ENCODE measurements around the gene RIC3. TPM values are rescaled to one million over a fixed set of nuclear protein-coding genes. Genes with fewer than 3 reads are reported as not detected.

The RIC3 gene
- total RNA-seq, 1 experiment from 2014 or later = 23.7 TPM

DNA sequence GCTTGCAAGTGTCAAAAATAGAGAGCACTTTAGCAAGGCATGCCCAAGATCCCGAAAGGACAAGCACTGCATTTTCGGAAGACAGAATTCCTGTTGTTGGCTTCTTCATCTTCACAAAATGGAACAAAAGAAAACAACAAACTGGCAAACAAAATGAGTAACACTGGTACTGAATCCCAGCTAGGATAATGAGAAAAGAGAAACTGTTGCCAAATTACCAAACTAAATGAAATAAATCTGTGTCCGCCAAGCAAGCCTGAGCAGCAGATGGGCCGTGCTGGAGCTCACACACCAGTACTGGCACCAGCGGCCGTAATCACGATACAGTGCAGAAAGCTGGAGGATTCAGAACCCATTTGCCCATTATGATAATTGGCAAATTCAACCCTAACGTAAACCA is 57.2 kb downstream of the RIC3 start:
- H4K91ac ChIP-seq (ENCODE audit: insufficient read length, low read depth, low read length) = no peak overlapping the region
- no peak overlapping the region for H3K4me2 ChIP-seq (ENCODE audit: insufficient read depth, insufficient read length, low read length)
- H3K4ac ChIP-seq (ENCODE audit: low read depth, low read length) = no peak overlapping the region
- H2BK120ac ChIP-seq (ENCODE audit: low read depth, low read length, poor library complexity, severe bottlenecking) = no peak overlapping the region
- H2BK20ac ChIP-seq (ENCODE audit: low read depth, low read length, poor library complexity, severe bottlenecking) = no peak overlapping the region
- no peaks in the 10 kb centered on the region for H3K23me2 ChIP-seq (ENCODE audit: insufficient read length, low read depth, low read length, poor library complexity, severe bottlenecking)
- H3K4me1 ChIP-seq (ENCODE audit: insufficient read depth, low read length) = no peaks in the 10 kb centered on the region
- TF ChIP-seq, protein P1, sequence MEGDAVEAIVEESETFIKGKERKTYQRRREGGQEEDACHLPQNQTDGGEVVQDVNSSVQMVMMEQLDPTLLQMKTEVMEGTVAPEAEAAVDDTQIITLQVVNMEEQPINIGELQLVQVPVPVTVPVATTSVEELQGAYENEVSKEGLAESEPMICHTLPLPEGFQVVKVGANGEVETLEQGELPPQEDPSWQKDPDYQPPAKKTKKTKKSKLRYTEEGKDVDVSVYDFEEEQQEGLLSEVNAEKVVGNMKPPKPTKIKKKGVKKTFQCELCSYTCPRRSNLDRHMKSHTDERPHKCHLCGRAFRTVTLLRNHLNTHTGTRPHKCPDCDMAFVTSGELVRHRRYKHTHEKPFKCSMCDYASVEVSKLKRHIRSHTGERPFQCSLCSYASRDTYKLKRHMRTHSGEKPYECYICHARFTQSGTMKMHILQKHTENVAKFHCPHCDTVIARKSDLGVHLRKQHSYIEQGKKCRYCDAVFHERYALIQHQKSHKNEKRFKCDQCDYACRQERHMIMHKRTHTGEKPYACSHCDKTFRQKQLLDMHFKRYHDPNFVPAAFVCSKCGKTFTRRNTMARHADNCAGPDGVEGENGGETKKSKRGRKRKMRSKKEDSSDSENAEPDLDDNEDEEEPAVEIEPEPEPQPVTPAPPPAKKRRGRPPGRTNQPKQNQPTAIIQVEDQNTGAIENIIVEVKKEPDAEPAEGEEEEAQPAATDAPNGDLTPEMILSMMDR (conservative IDR thresholded peaks at IDR 0.05) = no peak
- no peak for DNase-seq
- peaks cover 15 to 32% (median 22%) of the 10 kb centered on the region in 3 experiments; a peak in 5 of 7 replicates for H3K36me3 Mint-ChIP-seq (ENCODE audit: insufficient read depth in 1 of 3, low read depth in 3 of 3)
- no peaks in the 10 kb centered on the region for H3K9me3 Mint-ChIP-seq
- WGBS (ENCODE audit: extremely low coverage, insufficient read length, low lambda C conversion rate) = no CpG with 5 or more reads among the region's 8 CpGs
- no peaks in the 10 kb centered on the region for H3K27me3 Mint-ChIP-seq (ENCODE audit: low read depth)
- no peaks in the 10 kb centered on the region for H3K79me1 ChIP-seq (ENCODE audit: insufficient read depth, low read depth, low read length, poor library complexity, severe bottlenecking)
- H3K18ac ChIP-seq (ENCODE audit: insufficient read length, low read depth, low read length) = no peak overlapping the region
- no peak overlapping the region for H2BK12ac ChIP-seq (ENCODE audit: insufficient read length, low read depth, low read length)
- no peaks in the 10 kb centered on the region for H4K20me1 ChIP-seq (ENCODE audit: control insufficient read depth, insufficient read depth, insufficient read length)
- H3K23ac ChIP-seq (ENCODE audit: insufficient read length, low read depth, low read length) = no peak overlapping the region
- H2BK15ac ChIP-seq (ENCODE audit: low read depth, low read length) = no peak overlapping the region
- H2BK5ac ChIP-seq (ENCODE audit: insufficient read length, low read length) = no peak overlapping the region
- H3K79me2 ChIP-seq (ENCODE audit: insufficient read depth, low read length) = peaks cover 2% of the 10 kb centered on the region; the same call in 1 of the 2 replicates
- no peak overlapping the region for H3K27ac Mint-ChIP-seq
- no peak overlapping the region for H2AFZ ChIP-seq (ENCODE audit: low read length)
- H3K27ac ChIP-seq (ENCODE audit: insufficient read length, low read depth, low read length) = no peak overlapping the region
- no peak overlapping the region for H3K4me3 Mint-ChIP-seq
- H4K5ac ChIP-seq (ENCODE audit: insufficient read length, low read depth, low read length) = no peak overlapping the region
- H4K8ac ChIP-seq (replicated peaks; ENCODE audit: insufficient read length, low read depth, low read length) = no peak overlapping the region
- no peaks in the 10 kb centered on the region for H3K4me1 Mint-ChIP-seq
- no peak overlapping the region for H2AK5ac ChIP-seq (ENCODE audit: insufficient read length, low read length)
- H3K56ac ChIP-seq (ENCODE audit: insufficient read length, low read depth, low read length) = no peak overlapping the region
- no peaks in the 10 kb centered on the region for H3K9me3 ChIP-seq (ENCODE audit: control insufficient read depth, low read depth, low read length)
- no peaks in the 10 kb centered on the region for H3K27me3 ChIP-seq (ENCODE audit: insufficient read depth, low read length)
- no peak overlapping the region for H3K9ac ChIP-seq (ENCODE audit: extremely low read depth, insufficient read length, low read length)
- H3T11ph ChIP-seq (ENCODE audit: low read length) = no peak overlapping the region
- H3K14ac ChIP-seq (ENCODE audit: insufficient read depth, low read length) = no peak overlapping the region

All from H9 (cell line).